Glomerular endothelial cell (primary cell): ENCODE measurements around the gene DACT2. TPM values are rescaled to one million over a fixed set of nuclear protein-coding genes. Genes with fewer than 3 reads are reported as not detected.
"Not testable (repeated sequence)": the region's sequence is repeated elsewhere in the genome, so short reads cannot be mapped to it uniquely, and the experiment has no call there.

Source experiments
- DNase-seq: peaks from one replicate; pipeline ENCODE4 v3.0.0-alpha.2; 2011; ENCODE audit warnings: low read depth, low spot score; ENCODE audit errors: extremely low read depth
- total RNA-seq: library from RNA; depleted of rRNA; stranded (reverse); fragments of >200 nt; gene quantifications from 2 replicates; pipeline ENCODE4 v1.2.3, GENCODE V29; 2015

The DACT2 gene
- total RNA-seq, 1 donor from 2014 or later = not detected

DNA sequence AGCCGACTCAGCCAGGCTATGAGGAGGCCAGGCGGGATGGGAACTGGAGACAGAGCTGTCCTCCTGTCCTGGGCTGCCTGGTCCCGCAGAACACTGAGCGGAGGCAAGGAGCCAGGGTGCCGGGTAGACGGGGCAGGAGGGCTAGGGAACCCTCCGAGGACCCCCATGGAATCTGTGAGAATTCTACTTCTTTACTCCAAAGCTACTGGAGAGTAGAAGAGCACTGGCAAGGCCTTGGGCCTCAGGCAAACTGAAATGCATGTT is 14.9 kb downstream of the DACT2 start:
- DNase-seq = no peak

DNA sequence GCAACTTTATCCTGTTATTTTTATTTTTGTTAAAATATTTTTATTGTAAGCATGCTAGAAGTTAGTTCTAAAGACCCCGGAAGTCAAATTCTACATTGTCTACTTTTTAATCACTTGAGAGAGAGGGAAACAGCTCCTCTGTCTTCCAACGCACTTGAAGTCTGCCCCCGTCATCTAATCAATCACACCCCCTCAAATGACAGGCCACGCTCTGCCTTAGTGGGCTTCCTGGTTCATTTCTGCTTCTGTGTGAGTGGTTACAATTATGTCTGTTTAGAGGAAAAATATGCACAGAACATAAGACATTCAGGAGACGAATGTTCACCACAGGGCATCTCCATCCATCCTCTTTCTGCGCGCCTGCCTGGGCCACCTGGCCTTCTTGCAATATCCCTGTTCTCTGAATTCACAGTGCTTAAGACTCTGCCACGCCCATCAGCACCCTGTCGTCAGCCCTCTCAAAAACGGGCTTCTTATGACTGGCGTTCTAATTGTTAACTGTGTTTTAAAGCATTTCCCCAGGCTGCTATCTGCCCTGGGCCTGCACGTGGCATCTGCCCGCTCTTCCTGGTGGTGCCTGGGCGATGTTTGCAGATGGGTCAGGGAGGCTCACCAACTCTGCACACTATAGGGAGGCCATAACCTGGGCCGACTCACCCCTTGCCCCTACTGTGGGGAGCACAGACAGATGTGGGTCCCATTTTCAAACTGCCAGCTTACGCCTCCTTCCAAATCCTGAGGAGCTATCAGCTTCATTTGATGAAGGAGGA is 15.4 kb downstream of the DACT2 start:
- no peak for DNase-seq

DNA sequence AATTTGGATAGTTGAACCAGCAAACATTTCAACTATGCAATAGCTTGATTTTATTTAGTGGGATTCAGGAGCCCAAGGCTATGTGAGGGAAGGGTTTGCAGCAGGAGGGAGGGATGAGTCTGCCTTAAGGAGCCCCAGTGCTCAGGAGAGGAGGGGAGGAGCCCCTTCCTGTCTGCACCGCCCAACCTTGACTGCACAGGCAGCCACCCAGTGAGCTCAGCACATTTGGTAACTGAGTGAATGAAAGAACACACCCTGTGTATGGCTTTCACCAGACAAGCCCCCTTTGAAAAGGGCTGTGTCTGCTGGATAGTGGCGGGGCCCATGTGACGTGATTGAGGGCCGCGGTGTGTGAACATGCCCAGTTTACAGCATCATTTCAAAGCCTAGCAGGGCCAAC is 17.0 kb downstream of the DACT2 start:
- no peak for DNase-seq

DNA sequence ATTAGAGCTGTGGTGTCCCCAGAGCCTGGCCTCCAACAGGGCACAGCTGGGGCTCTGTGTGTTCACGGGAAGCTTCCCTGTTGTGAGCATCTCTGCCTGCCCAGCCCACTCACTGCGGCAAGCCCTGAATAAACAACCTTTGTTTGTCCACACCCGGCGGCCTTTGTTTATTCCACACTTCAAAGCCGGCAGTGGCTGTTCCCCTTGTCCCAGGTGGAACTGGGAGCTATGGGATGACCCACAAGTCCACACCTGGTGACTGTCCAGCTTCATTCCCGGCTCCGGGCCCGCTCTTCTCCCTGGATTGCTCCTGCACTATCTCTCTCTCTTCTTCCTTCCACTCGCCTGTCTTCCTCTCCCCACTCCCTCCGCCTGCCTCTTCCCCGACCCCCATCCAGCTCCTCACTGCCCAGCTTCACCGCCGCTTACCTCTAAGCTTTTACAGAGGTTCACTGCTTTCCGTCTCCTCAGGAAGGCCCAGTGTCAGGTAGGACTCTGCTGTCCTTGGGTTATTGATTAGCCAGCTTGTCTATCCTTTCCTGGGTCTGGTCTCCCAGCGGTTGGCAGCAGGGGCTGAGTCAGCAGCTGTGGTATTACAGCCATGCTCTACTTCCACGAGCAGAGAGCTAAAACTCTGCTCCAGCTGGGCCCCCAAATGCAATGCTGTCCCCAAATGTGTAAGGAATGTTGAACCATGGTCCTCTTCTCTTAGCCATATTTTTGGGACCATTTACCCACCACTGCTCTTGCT is 17.8 kb downstream of the DACT2 start:
- no peak for DNase-seq

DNA sequence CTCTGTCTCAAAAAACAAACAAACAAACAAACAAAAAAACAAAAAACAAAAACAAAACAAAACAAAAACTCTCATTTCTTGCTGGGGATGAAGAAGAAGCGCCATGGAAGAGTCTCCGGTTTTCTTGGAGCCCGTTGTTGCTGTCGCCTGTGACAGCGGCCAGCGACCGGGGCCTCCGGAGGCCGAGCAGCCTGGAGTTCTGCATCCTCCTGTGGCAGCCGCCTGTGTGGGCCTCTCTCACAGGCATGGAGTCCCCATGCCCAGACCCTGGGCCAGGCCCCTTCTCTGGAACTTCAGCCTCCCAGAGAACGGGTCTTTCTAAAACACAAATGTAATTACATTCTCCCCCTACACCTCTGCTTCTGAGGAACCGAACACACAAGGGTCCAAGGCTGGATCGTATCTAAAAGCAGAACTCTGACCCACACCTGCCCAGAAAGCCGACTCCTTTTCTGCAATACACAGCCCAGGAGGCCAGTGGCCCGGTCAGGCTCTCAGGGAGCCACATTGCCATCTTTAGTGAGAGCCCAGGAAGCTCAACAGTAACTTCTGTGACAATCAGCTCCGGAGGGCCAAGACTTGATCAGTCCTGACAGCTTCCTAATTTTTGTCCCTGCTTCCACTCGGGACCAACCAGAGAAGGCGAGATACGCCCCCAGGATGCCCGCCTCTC is 18.5 kb downstream of the DACT2 start:
- no peak for DNase-seq

DNA sequence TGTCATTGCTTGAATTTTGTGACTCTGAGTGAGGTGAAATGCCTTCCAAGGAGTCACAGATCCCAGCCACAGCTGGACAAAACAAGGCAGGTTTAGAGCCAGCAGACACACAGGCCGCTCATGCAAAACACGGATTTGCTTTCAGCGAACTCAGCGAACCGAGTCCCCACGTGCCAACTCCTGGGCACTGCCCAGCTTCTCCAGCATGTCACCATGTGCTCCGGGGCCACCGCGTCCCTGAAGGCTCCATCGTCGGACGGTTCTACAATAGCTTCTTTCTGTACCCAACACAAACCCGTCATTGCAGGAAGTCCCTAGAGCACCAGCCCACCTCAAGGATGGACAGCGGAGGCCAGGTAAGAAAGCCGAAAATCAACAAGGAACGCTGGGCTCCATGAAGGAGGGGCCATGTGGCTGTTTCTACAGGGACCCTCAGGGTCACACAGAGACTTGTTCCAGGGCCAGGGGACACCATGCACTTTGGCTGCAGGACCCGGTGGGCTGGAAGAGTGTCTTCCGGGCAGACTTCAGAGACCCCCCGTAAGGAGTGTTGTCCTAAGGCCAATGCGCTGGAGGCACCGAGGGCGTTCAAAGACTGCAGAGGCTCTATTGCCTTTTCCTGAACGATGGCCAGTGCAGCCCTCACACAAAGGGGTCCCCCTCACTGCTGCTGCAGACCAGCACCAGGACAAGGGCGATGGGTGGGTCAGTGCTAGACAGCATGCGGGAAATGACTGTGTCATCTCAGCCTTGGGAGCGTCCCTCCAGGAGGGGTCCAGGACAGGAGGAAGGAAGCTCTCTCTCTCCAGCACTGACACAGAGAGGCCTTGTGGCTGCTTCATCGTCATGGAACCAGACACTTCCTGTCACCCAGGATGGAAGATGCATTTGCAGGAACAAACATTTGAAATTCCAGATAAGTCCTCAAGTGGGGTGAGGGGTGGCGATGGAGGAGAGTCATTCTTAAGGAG is 19.8 kb downstream of the DACT2 start:
- no peak for DNase-seq

DNA sequence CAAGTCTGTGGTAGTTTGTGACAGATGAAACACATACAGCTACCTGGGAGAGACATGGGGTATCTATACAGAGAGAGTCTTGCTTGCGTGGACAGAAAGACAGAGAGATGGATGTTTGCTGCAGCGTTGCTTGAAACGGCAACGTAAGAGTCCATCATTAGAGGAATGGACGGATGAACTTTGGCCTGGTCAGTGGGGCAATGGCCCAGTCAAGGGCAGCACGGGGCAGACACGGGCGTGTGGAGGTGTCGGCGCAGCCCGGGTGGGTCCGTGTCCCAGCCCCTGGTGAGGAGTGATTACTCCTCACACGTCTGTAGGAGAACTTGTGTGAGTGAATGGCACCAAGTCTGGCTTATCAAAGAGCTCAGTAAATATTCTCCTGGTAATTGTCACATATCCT is 21.9 kb downstream of the DACT2 start:
- DNase-seq = no peak

DNA sequence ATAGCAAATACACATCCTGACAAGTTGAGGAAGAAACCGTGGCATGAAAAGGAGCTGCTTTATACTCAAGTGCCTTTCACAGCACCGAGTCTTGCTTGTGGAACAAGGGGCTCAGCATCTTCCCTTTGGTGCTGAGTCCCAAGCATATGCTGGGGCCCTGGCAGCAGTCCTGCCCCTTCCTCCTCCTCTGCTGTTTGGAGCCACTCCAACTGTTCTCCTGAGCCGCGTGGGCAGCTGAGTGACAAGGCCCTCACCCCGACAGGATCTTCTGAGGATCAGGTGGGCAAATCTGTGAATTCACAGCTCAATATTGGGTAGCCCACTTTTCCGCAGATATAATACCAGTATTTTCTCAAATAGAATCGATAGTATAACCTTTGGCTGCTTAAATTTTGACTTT is 24.7 kb downstream of the DACT2 start:
- DNase-seq = no peak

DNA sequence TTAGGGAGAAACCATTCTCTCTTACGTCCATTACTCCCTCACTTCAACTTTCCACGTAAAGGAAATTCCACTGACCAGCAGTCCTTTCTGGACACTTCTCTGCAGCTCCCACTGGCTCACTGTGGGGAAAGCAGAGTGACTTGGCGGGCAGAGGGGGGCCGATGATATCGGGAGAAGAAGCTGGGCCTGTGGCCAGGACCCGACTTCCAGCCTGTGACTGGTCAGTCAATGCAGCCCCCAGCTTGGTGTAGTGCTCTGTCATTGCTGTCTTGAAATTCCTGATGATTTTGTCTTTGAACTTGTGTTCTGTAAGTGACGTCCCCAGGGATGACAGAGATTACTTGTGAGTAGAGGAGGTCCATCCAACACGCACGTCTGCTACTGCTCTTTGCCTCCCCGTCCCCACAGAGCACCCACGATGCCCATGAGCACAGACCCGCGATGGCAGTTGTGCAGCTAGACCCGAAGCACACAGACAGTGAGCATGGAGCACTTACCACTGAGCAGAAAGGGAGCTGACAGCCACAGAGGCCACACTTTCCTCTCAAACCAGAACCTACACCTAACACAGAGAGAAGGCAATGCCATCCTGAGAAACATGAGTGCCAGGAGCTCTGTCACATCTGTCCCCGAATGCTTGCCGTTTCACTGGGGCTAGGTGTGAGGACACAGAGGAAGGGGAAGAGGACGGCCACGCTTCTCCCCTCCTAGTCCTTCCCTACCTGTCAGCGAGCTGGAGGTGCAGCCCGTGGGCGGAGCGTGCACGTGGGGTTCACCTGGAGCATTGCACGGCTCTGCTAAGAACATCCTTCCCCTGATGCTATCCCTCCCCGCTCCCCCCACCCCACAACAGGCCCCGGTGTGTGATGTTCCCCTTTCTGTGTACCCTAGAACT is 25.7 kb downstream of the DACT2 start:
- DNase-seq = no peak

DNA sequence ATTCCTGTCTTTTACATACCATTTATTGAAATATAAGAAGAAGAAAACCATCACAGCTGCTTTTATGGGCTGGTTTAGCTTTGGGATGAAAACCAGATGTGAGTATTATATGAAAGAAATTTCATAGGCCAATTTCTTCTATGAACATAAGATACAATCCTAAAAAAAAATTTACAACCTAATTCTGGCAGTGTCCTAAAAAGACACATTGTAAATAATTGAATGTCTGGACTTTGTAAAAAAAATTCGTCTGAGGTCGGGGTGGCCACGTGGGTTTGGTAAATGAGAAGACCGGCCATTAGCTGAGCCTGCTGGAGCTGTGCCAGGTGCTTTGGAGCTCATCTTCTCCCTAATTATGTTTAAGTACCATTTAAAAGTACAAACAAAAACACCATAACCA is 26.8 kb downstream of the DACT2 start:
- no peak for DNase-seq

DNA sequence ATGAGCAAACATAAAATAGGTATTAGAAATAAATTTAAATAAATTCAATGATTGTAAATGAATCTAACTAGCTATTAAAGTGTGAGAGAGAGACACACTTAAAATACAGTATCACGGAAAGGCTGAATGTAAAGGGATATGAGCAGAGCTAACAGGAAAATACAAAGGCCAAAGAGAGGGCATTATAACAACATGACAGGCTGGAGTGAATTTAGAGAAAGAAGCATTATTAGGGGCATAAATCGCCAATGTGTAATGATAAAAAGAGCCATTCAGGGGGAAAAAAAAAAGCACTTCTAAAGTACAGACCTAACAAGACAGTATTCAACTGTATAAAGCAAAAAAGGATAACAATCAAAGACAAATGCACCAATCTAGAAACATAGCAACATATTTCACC is 28.1 kb downstream of the DACT2 start:
- no peak for DNase-seq

DNA sequence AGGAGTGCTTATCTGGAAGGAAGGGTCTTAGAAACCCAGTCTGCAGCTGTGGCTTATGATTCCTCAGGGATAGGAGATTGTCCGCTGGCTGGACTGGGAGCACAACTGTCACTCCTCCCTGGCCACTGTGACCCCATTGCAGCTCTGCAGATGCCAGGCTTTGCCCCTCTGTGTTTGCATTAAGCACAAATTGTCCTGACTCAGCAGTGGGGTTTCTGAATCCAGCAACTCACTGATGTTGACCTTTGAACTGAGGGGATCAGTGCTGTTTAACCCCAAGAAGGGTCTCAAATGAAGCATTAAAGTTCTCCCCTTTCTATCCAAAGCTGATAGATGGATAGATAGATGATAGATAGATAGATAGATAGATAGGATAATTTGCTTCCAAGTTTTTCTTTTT is 29.5 kb downstream of the DACT2 start:
- DNase-seq = no peak

DNA sequence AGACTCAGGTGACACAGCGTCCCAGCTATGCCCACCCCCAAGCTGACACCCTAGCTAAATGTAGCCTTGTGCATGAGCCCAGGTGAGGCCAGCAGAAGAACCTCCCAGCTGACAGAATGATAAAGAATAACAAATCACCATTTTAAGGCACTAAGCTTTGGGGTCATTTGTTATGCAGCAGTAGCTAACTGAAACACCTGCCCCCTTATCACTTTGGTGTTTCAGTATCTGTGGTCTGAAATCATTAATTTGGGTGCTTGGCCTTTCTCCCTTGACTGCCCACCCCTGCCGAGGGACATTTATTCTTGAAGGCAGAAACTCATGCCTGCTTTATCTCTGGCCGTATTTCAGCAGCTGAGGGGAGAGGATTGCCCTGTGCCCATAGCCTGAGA is 30.0 kb downstream of the DACT2 start:
- DNase-seq = no peak

DNA sequence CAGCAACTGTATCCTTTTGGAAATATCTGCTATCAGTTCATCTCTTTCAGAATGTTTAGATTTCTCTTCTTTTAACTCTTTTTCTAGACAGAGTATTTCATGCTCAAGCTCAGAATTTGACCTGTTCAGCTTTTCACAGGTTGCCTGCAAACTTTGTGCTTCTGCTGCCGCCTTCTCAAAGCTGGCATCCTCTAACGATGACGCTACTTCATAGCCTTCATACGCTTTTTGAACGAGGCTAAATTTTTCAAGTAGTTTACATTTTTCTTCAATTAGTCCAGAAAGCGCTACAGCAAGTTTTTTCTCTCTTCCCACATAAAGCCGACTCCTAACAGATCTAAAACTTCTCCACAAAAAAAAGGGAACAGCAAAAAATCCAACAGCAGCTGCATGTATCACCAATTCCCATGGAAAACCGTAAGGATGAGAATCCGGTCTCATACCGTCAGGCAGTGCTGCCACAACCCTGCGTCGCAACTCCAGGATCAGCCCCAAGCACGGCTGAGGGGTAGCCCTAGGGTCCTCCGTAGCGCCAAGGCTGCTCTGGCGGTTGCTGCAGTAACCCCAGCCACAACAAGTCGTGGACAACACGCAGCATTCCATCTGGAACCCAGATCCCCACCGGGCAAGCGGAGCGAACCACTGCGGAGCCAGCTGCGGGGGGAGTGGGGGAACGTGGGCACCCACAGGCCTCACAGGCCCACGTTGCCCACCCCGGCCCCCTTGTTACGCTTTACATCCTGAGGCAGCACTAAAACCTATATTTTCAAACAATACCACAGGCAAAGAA is 30.6 kb downstream of the DACT2 start:
- no peak for DNase-seq

DNA sequence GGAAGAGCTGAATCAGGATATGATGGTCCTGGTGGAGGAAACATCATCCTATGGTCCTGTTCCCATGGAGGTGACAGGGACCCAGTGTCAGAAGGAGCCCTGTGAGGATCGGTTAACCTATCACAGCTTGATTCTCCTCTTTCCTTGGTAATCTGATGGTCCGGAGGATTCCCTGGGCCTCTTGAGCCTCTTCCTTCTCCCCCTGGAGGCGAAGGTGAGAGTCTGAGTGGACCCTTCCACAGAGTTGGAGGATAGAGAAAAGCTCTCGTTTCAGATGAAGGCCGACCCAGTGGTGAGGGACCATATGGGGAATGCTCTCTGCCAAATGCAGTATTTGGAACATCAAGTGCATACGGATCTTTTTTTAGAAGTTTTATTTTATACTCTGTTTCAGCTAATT is 32.1 kb downstream of the DACT2 start:
- DNase-seq = not testable (repeated sequence)

DNA sequence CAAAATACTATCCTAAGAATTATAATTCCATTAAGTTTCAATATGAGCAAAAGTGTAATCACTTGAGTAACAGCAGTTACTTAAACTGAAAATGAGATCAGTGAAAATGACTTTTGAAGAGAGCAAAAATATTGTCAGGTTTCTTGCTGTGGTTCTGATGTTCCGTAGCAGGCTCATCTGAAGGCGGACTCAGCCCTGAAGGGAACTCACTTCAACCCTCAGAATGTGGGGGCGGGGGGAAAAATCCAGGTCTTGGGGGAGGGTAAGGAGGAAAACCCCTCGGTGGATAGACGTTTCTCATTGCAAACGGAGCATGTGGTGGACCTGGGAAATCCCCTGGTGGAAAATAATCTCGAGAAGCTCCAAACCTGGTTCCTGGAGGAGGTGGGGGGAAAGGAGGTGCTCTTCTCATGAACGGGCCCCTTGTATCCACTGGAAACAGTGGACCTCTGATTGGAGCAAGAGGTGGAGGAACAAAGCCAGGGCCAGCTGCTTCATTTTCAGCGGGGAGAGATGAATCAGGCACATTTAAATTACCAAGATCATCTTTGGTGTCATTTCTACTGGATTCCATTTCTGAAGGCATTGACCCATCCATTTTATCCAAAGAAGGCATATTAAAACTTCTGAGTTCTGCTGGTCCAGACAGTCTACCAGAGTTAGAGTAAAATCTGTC is 32.7 kb downstream of the DACT2 start:
- DNase-seq = not testable (repeated sequence)

DNA sequence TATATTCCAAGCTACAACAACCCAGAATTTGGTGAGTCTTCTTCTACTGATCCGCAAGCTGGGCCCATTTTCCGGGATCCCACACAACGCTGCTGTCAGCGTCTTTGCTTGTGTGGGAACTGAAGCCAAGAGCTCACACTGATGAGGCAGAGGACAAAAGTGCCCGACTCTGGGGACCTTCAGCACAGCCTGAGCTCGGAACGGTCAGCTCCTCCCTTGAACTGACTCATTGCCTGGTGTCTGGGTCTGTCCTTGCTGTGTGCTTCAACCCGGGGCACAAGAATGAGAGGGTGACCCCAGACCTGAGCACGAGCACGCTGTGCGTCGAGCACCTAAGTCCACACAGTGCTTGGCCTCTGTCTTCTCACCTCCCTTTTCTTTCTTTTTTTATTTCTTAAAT is 33.5 kb downstream of the DACT2 start:
- DNase-seq = no peak

DNA sequence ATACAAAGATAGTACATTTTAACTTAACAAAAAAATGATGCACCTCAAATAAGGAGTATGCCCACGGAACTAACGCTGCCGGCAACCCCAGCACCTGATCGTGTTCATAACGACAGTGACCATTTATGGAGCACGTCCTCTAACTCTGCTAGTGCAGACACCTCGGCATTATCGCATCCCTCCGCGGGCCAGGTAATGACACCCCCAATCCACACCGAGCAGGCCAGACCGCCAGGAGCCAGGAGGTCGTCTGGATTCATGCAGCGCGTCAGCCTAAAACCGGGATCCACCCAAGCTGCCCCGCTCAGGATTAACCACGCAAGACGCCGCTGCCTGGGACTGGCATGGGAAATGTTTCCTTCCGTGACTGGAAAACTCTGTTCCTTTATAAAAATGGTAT is 34.1 kb downstream of the DACT2 start:
- DNase-seq = no peak

DNA sequence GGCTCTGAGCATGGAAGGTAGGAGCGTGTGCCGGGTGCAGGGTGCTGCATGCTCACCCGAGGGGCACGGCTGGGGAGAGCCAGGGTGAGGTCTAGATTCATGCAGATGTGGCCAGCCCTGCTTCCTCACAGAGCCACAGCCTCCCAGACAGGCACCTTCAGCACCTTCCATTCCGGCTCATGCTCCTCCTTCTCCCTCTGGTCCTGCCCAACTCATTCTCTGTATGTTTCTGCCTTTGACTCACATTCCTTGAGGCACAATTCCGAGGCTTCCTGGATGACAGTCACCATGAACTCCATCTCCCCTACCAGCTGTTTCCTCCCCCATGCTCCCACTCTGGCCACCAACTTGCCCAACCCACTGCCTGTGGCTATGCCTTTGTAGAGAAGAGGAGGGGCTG is 35.4 kb downstream of the DACT2 start:
- no peak for DNase-seq
